H9 (cell line): Measurements from ENCODE around the gene TMEM151A. TPM values are rescaled to one million over a fixed set of nuclear protein-coding genes. Genes with fewer than 3 reads are reported as not detected.
A peak's percentile ranks its signal among the peaks of the same experiment; 100 is the strongest.

Experiments used
- DNase-seq: peaks from one replicate; pipeline ENCODE4 v3.0.0-alpha.2; 2017
- H2AFZ ChIP-seq: one replicate; pipeline ENCODE4 v1.6.1; 2013; ENCODE audit warnings: mild to moderate bottlenecking, low read length, control low read depth, moderate library complexity
- H2AK5ac ChIP-seq: 2 replicates; pipeline ENCODE4 v1.6.1; 2013; ENCODE audit warnings: low read length, control low read depth, mixed read lengths; ENCODE audit not compliant: insufficient read length
- H2BK120ac ChIP-seq: one replicate; pipeline ENCODE4 v1.6.1; 2013; ENCODE audit warnings: low read depth, mild to moderate bottlenecking, low read length, control low read depth, inconsistent platforms; ENCODE audit not compliant: poor library complexity, severe bottlenecking
- H2BK12ac ChIP-seq: 2 replicates; pipeline ENCODE4 v1.6.1; 2013; ENCODE audit warnings: low read length, control low read depth, mixed read lengths, low read depth; ENCODE audit not compliant: insufficient read length
- H2BK15ac ChIP-seq: 2 replicates; pipeline ENCODE4 v1.6.1; 2013; ENCODE audit warnings: low read depth, low read length, control low read depth
- H2BK20ac ChIP-seq: one replicate; pipeline ENCODE4 v1.6.1; 2013; ENCODE audit warnings: low read depth, mild to moderate bottlenecking, low read length, control low read depth, inconsistent platforms; ENCODE audit not compliant: poor library complexity, severe bottlenecking
- H2BK5ac ChIP-seq: 2 replicates; pipeline ENCODE4 v1.6.1; 2013; ENCODE audit warnings: low read length, control low read depth, mixed read lengths; ENCODE audit not compliant: insufficient read length
- H3K14ac ChIP-seq: 2 replicates; pipeline ENCODE4 v1.6.1; 2013; ENCODE audit warnings: low read length, control low read depth; ENCODE audit not compliant: insufficient read depth
- H3K18ac ChIP-seq: 2 replicates; pipeline ENCODE4 v1.6.1; 2013; ENCODE audit warnings: low read depth, mild to moderate bottlenecking, mixed read lengths, low read length, control low read depth; ENCODE audit not compliant: insufficient read length
- H3K23ac ChIP-seq: 2 replicates; pipeline ENCODE4 v1.6.1; 2013; ENCODE audit warnings: low read length, control low read depth, mixed read lengths, low read depth; ENCODE audit not compliant: insufficient read length
- H3K23me2 ChIP-seq: 2 replicates; pipeline ENCODE4 v1.6.1; 2013; ENCODE audit warnings: low read depth, mild to moderate bottlenecking, mixed read lengths, low read length, control low read depth; ENCODE audit not compliant: insufficient read length, poor library complexity, severe bottlenecking
- H3K27ac ChIP-seq: 2 replicates; pipeline ENCODE4 v1.5.1; 2013; ENCODE audit warnings: low read length, control low read depth, mixed read lengths, low read depth; ENCODE audit not compliant: insufficient read length
- H3K27me3 ChIP-seq: 2 replicates; pipeline ENCODE4 v1.6.1; 2013; ENCODE audit warnings: low read length, control low read depth, inconsistent platforms; ENCODE audit not compliant: insufficient read depth
- H3K4ac ChIP-seq: 2 replicates; pipeline ENCODE4 v1.6.1; 2013; ENCODE audit warnings: low read depth, mild to moderate bottlenecking, control low read depth, inconsistent platforms, low read length, moderate library complexity
- H3K4me1 ChIP-seq: 2 replicates; pipeline ENCODE4 v1.6.1; 2013; ENCODE audit warnings: low read length, control low read depth, inconsistent platforms; ENCODE audit not compliant: insufficient read depth
- H3K4me2 ChIP-seq: 2 replicates; pipeline ENCODE4 v1.6.1; 2013; ENCODE audit warnings: low read length, control low read depth, mixed read lengths; ENCODE audit not compliant: insufficient read length, insufficient read depth
- H3K56ac ChIP-seq: 2 replicates; pipeline ENCODE4 v1.6.1; 2013; ENCODE audit warnings: low read depth, mild to moderate bottlenecking, mixed read lengths, low read length, control low read depth; ENCODE audit not compliant: insufficient read length
- H3K79me1 ChIP-seq: 2 replicates; pipeline ENCODE4 v1.6.1; 2013; ENCODE audit warnings: low read depth, mild to moderate bottlenecking, moderate library complexity, low read length, control low read depth, inconsistent platforms; ENCODE audit not compliant: insufficient read depth, poor library complexity, severe bottlenecking
- H3K79me2 ChIP-seq: 2 replicates; pipeline ENCODE4 v1.6.1; 2013; ENCODE audit warnings: low read length, control low read depth, inconsistent platforms; ENCODE audit not compliant: insufficient read depth
- H3K9ac ChIP-seq: 2 replicates; pipeline ENCODE4 v1.6.1; 2013; ENCODE audit warnings: low read length, control low read depth, mixed read lengths; ENCODE audit not compliant: insufficient read length; ENCODE audit errors: extremely low read depth
- H3K9me3 ChIP-seq: one replicate; pipeline ENCODE4 v1.6.1; 2013; ENCODE audit warnings: low read depth, low read length, inconsistent platforms; ENCODE audit not compliant: control insufficient read depth
- H3T11ph ChIP-seq: one replicate; pipeline ENCODE4 v1.6.1; 2013; ENCODE audit warnings: mild to moderate bottlenecking, low read length, control low read depth, inconsistent platforms
- H4K20me1 ChIP-seq: one replicate; pipeline ENCODE4 v1.6.1; 2013; ENCODE audit not compliant: control insufficient read depth, insufficient read length, insufficient read depth
- H4K5ac ChIP-seq: 2 replicates; pipeline ENCODE4 v1.6.1; 2013; ENCODE audit warnings: low read depth, mild to moderate bottlenecking, mixed read lengths, low read length, control low read depth; ENCODE audit not compliant: insufficient read length
- H4K8ac ChIP-seq: replicated peaks from 2 replicates; pipeline ENCODE4 v1.6.1; 2013; ENCODE audit warnings: low read length, control low read depth, mixed read lengths, low read depth; ENCODE audit not compliant: insufficient read length
- H4K91ac ChIP-seq: 2 replicates; pipeline ENCODE4 v1.6.1; 2013; ENCODE audit warnings: low read depth, mild to moderate bottlenecking, moderate library complexity, mixed read lengths, low read length, control low read depth; ENCODE audit not compliant: insufficient read length
- H3K27ac Mint-ChIP-seq, 3 experiments: 2 replicates in 2 of 3; 3 replicates in 1 of 3; pipeline ENCODE4 v1.8.0; 2020 to 2021; ENCODE audit warnings: mixed read lengths in 3 of 3, mild to moderate bottlenecking in 1 of 3, moderate library complexity in 1 of 3
- H3K27me3 Mint-ChIP-seq: 2 replicates; pipeline ENCODE4 v1.8.0; 2021; ENCODE audit warnings: low read depth, mild to moderate bottlenecking, moderate library complexity, mixed read lengths
- H3K36me3 Mint-ChIP-seq, 3 experiments: 2 replicates in 2 of 3; 3 replicates in 1 of 3; pipeline ENCODE4 v1.8.0; 2020 to 2021; ENCODE audit warnings: low read depth in 3 of 3, mixed read lengths in 3 of 3; ENCODE audit not compliant: insufficient read depth in 1 of 3
- H3K4me1 Mint-ChIP-seq, 2 experiments: 2 replicates each; pipeline ENCODE4 v1.8.0; 2020; ENCODE audit warnings: mixed read lengths in 2 of 2
- H3K4me3 Mint-ChIP-seq, 2 experiments: 2 replicates in 1 of 2; 3 replicates in 1 of 2; pipeline ENCODE4 v1.8.0; 2020 to 2021; ENCODE audit warnings: mild to moderate bottlenecking in 2 of 2, mixed read lengths in 2 of 2, moderate library complexity in 1 of 2
- H3K9me3 Mint-ChIP-seq, 2 experiments: 2 replicates in 1 of 2; 3 replicates in 1 of 2; pipeline ENCODE4 v1.8.0; 2020; ENCODE audit warnings: mild to moderate bottlenecking in 2 of 2, mixed read lengths in 2 of 2, moderate library complexity in 1 of 2
- WGBS: extraction: QIAGEN DNeasy Blood & Tissue Kit; methylation state at CpG from one replicate; pipeline ENCODE4 v1.1.7; 2013; ENCODE audit warnings: missing lambda C conversion rate, low lambda C conversion rate, mixed read lengths; ENCODE audit not compliant: insufficient read length; ENCODE audit errors: extremely low coverage; 5-methylcytosine and 5-hydroxymethylcytosine counted together
- total RNA-seq: library from RNA; stranded (reverse); gene quantifications from 2 replicates; pipeline ENCODE4 v1.2.1, GENCODE V29; 2021
- TF ChIP-seq, protein P1 (sequence below): fragments of 200-600 bp; sonication (generic); conservative IDR thresholded peaks from 3 replicates; pipeline ENCODE4 v1.8.0; 2021; ENCODE audit warnings: antibody characterized with exemption, mild to moderate bottlenecking

TMEM151A gene
- total RNA-seq, 1 experiment from 2014 or later = 1.2 TPM

- Histone ChIP-seq H4K5ac (no peak overlapping the region), H3K4me1 (peaks cover 2% of the 10 kb centered on the region; the same call in 1 of the 2 replicates), H4K8ac (no peak overlapping the region), H2AFZ (no peak overlapping the region), H3K4me2 (no peak overlapping the region), H2BK15ac (no peak overlapping the region), H3K79me1 (no peaks in the 10 kb centered on the region), H3K18ac (no peak overlapping the region), H3K27ac (no peak overlapping the region), H3K14ac (no peak overlapping the region; the same call in 1 of the 2 replicates), H3K23ac (no peak overlapping the region), H2BK20ac (no peak overlapping the region), H3T11ph (no peak overlapping the region), H3K9me3 (no peaks in the 10 kb centered on the region), H3K23me2 (peaks cover 12% of the 10 kb centered on the region), H4K91ac (no peak overlapping the region), H2BK5ac (no peak overlapping the region), H3K27me3 (no peaks in the 10 kb centered on the region), H3K9ac (no peak overlapping the region), H4K20me1 (no peaks in the 10 kb centered on the region), H2AK5ac (no peak overlapping the region), H2BK120ac (no peak overlapping the region), H2BK12ac (no peak overlapping the region), H3K4ac (no peak overlapping the region), H3K79me2 (no peaks in the 10 kb centered on the region), H3K56ac (no peak overlapping the region)
- peak overlapping the region in 1 of 2 experiments; percentile 49; a peak in 2 of 5 replicates for H3K4me3 Mint-ChIP-seq
- peak overlapping the region in 1 of 3 experiments; percentile 91; a peak in 1 of 7 replicates for H3K27ac Mint-ChIP-seq
- H3K4me1 Mint-ChIP-seq = peaks cover 26 to 37% of the 10 kb centered on the region in 2 experiments
- peaks cover 7 to 14% of the 10 kb centered on the region in 2 experiments for H3K9me3 Mint-ChIP-seq
- no CpG with 5 or more reads among the region's 17 CpGs for WGBS
- H3K36me3 Mint-ChIP-seq = peaks cover 5 to 12% (median 11%) of the 10 kb centered on the region in 3 experiments
- no peak for DNase-seq
- TF ChIP-seq, protein P1, sequence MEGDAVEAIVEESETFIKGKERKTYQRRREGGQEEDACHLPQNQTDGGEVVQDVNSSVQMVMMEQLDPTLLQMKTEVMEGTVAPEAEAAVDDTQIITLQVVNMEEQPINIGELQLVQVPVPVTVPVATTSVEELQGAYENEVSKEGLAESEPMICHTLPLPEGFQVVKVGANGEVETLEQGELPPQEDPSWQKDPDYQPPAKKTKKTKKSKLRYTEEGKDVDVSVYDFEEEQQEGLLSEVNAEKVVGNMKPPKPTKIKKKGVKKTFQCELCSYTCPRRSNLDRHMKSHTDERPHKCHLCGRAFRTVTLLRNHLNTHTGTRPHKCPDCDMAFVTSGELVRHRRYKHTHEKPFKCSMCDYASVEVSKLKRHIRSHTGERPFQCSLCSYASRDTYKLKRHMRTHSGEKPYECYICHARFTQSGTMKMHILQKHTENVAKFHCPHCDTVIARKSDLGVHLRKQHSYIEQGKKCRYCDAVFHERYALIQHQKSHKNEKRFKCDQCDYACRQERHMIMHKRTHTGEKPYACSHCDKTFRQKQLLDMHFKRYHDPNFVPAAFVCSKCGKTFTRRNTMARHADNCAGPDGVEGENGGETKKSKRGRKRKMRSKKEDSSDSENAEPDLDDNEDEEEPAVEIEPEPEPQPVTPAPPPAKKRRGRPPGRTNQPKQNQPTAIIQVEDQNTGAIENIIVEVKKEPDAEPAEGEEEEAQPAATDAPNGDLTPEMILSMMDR = no peak
- peaks cover 20% of the 10 kb centered on the region for H3K27me3 Mint-ChIP-seq
These were observed 23.1 kb downstream of the TMEM151A start for GRCh38 chr11:66314561-66315497.
